GM18505 (cell line): ENCODE results near the gene AFF3.

Experiments used
- ATAC-seq: cut with Tn5 transposase; IDR thresholded peaks from one replicate; pipeline ENCODE4 v1.9.1; 2021; ENCODE audit not compliant: unreplicated experiment
- POLR2A ChIP-seq: IDR thresholded peaks from 4 replicates; pipeline ENCODE4 v1.6.1; 2011; ENCODE audit warnings: borderline replicate concordance; ENCODE audit not compliant: insufficient read depth, insufficient read length; ENCODE audit errors: extremely low read depth

The AFF3 gene

GRCh38 chr2:100077935-100078334, 64.5 kb downstream of the AFF3 start:
- TF ChIP-seq POLR2A: no peak
- ATAC-seq: no peak

GRCh38 chr2:100077456-100077855, 64.9 kb downstream of the AFF3 start:
- no peak for ATAC-seq
- no peak for TF ChIP-seq POLR2A

GRCh38 chr2:100075532-100075931, 66.9 kb downstream of the AFF3 start:
- ATAC-seq: no peak
- no peak for TF ChIP-seq POLR2A

- no peak for ATAC-seq
- no peak for TF ChIP-seq POLR2A
These were observed 69.3 kb downstream of the AFF3 start for GRCh38 chr2:100073110-100073509.

- ATAC-seq: no peak
- no peak for TF ChIP-seq POLR2A
These were observed 69.9 kb downstream of the AFF3 start for GRCh38 chr2:100072503-100072902.

- ATAC-seq: no peak
- TF ChIP-seq POLR2A: no peak
These were observed 70.9 kb downstream of the AFF3 start for GRCh38 chr2:100071335-100072043.

- ATAC-seq: no peak
These were observed 72.3 kb downstream of the AFF3 start for GRCh38 chr2:100070078-100070477.

GRCh38 chr2:100068395-100068794, 74.0 kb downstream of the AFF3 start:
- no peak for ATAC-seq
- TF ChIP-seq POLR2A: no peak

More at GRCh38 chr2:100070078-100070477, 72.3 kb downstream of the AFF3 start:
- no peak for TF ChIP-seq POLR2A

GRCh38 chr2:100067784-100068183, 74.6 kb downstream of the AFF3 start:
- TF ChIP-seq POLR2A: no peak
- no peak for ATAC-seq

GRCh38 chr2:100066856-100067255, 75.5 kb downstream of the AFF3 start:
- TF ChIP-seq POLR2A: no peak
- no peak for ATAC-seq

- ATAC-seq: no peak
- no peak for TF ChIP-seq POLR2A
These were observed 76.1 kb downstream of the AFF3 start for GRCh38 chr2:100066246-100066645.

GRCh38 chr2:100064592-100065428, 77.6 kb downstream of the AFF3 start:
- TF ChIP-seq POLR2A: no peak
- no peak for ATAC-seq

- no peak for ATAC-seq
- no peak for TF ChIP-seq POLR2A
These were observed 78.2 kb downstream of the AFF3 start for GRCh38 chr2:100064165-100064564.

GRCh38 chr2:100063459-100063953, 78.9 kb downstream of the AFF3 start:
- TF ChIP-seq POLR2A: no peak
- ATAC-seq: no peak
